ENCODE measurements around the gene CRACR2B.

Gene CRACR2B

DNA sequence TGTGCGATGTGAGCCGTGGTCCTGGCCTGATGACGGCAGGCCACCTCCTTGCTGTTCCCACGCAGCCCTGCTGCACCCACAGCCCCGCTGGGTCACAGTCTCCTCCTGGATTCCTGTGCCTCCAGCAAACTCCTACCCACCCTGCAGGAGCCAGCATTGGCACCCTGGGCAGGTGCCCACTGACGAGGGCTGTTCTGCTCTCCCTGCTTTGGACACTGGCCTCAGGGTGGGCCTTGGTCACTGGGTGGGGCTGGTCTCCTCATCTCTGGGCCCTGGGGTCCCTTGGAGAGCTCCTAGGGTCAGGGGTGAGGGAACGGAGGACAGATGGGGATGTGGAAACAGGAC is 27.6 kb downstream of the CRACR2B start:
- DNase-seq, result no peak

DNA sequence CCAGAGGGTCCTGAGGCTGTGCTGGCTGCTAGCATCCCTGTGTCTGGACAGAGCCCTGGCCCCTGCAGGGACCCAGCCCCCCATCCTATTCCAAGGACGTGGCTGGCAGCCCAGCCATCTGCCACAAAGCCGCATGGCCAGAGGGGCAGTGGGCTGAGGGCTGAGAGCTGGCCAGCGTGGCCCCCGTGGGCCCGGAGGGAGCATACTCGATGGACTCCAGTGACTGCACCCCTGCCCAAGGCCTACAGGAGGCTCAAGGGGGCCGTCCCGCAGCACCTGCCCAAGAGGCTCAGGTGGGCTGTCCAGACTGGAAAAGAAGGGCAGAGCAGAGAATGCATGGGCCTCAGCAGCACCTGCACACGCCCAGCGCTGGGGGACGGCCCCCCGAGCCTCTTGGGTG is 28.1 kb downstream of the CRACR2B start:
- no peak for DNase-seq

DNA sequence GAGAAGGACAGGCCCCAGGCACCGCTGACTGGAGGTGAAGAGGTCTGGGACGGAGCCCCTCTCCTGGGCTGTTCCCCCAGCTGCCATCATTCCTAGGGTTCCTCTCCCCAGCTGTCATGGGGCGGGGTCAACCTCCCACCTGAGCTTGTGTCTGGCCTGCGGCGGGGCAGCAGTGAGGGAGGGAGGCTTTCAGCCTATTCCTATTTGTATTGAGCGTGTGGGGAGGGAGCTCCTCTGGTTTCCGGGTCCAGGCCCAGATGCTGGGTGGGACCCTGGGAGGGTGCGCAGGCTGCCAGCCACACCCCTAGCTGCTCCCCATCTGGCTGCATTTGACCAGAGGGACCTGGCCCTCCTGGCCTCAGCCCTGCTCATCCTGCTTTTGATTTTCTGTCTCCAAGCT is 28.7 kb downstream of the CRACR2B start:
- peak; percentile 39 for DNase-seq

DNA sequence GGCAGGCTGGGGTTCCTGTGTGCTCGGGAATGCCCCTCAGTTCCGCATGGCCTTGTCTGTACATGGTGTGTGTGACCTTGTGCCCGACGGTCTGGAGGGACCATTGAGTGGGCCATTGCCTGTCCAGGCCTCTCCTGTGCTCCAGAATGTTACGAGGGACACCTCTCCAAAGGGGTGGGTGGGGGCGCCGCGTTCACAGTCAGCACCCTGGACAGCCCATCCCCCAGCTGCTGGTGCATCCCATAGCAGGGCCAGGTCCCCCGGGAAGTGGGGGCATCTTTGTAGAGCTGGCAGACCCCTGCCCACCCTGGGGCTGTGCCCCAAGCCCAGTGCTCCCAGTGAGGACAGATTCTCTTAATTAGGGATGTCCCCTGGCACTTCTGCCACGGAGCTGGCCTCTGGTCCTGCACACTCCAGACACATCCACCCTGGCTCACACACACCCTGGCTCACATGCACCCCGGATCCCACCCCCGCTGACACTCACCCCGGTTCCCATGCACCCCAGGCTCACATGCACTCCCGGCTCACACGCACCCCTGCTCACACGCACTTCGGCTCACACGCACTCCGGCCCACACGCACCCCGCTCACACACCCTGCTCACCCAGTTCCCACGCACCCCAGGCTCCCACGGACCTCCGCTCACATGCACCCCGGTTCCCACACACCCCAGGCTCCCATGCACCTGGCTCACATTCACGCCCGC is 30.5 kb downstream of the CRACR2B start:
- no peak for DNase-seq

DNA sequence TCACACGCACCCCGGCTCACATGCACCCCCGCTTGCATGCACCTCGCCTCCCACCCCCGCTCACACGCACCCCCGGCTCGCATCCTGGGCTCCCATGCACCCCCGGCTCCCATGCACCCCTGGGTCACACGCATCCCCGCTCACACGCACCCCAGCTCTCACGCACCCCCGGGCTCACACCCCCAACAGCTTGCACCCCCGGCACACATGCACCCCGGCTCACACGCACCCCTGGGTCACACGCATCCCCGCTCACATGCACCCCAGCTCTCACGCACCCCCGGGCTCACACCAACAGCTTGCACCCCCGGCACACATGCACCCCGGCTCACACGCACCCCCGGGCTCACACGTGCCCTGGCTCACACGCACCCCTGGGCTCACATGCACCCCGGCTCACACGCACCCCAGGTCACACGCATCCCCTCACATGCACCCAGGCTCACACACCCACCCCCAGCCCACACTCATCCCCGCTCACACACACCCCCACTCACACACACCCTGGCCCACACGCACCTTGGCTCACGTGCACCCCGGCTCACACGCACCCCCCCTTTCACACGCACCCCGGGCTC is 31.1 kb downstream of the CRACR2B start:
- no peak for DNase-seq

DNA sequence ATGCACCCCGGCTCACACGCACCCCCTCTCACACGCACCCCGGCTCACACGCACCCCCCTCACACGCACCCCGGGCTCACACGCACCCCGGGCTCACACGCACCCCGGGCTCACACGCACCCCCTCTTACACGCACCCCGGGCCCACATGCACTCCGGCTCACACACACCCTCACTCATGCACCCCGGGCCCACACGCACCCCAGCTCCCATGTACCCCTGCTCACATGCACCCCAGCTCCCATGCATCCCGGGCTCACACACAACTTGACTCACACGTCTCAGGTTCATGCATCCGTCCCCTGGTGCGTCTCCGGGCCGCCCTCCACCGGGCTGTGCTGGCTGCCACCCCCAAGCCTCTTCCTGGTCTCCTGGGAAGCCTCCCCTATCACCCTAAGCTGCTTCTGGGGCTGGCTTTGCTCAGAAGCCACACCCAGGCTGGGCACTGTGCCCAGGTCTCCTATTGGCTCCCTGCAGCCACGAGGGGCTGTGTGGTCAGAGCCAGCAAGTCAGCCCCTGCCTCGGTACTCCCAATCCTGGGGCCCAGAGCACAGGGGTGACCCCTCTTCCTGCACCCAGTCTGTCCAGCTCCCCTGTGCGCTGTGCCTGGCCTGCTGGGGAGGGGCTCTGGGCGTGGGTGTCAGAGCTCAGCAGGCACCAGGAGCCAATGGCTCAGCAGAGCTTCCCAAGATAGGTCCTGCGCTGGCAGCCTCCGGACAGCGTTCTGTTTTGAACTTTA is 31.8 kb downstream of the CRACR2B start:
- DNase-seq, result peak; percentile 70

DNA sequence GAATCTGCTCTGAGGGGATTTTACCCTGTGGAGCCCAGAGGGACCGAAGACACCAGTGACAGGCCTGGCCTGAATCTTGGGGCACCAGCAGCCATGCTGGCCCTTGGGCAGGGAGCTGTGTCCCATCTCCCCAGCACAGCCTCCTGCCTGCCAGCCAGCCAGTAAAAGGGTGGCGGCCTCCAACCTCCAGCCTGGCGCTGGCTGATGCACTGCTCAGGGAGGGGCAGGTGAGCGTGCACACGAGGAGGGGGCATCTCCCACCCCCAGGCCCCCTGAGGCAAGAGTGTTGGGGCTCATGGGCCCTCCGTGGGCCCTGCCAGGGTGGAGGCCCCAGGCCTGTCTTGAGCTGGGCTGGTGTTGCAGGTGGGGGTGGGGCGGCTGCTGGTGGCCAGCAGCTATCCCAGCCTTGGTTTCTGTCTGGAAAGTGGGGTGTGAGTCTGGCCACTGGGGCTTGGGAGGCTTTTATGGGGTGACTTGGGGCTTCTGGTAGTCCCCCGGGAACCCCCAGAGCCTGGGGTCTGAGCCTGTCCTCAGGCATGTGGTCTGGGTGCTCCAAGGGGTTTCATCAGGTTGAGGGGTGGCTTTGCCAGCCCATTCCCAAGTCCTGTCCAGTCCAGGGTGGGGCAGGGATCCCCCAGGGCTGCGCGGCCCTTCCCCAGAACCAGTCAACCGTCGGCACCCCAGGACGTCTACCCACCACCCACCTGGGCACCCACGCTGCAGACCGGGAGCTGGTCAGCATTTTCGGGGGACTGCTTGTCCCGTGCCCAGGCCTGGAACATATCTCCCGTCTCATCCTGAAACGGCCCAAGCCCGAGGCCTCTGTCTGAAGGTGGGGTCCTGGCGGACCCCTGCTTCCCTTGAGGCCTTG is 32.8 kb downstream of the CRACR2B start:
- no peak for DNase-seq

DNA sequence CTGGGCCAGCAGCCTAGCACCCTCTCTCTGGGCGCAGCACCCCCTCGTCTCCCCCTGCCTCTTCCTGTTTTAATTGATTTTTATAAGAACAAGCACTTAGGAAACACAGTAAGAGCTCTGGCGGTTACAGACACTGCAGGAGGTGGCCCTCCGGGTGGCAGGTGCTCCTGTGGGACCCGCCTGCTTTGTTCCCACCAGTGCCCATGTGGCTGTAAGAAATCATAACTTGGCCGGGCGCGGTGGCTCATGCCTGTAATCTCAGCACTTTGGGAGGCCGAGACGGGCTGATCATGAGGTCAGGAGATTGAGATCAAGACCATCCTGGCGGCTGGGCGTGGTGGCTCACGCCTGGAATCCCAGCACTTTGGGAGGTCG is 33.4 kb downstream of the CRACR2B start:
- no peak for DNase-seq

DNA sequence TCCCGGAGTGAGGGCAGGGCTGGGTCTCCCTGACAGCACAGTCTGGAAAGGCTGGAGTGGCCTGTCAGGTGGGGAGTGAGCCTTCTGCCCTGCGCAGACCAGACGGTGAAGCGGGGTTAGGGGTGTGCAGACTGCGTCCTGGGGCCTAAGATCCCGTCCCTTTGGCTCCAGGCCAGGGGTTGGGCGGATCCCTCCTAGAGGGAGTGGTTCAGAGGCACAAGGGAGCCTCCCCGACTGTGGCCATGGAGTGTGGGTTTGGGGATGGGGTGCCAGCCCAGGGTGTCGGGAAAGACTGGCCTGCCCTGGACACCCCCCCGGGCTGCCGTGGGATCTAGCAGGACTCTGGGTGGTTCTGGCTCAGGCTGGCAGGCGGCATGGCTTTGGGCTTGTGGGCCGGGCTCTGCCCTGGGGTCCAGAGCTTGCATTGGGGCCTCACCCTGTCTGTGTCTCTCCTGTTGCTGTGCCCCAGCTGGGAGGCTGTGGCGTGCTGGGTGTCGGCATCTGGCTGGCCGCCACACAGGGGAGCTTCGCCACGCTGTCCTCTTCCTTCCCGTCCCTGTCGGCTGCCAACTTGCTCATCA is 34.5 kb downstream of the CRACR2B start:
- DNase-seq, result peak; percentile 29

DNA sequence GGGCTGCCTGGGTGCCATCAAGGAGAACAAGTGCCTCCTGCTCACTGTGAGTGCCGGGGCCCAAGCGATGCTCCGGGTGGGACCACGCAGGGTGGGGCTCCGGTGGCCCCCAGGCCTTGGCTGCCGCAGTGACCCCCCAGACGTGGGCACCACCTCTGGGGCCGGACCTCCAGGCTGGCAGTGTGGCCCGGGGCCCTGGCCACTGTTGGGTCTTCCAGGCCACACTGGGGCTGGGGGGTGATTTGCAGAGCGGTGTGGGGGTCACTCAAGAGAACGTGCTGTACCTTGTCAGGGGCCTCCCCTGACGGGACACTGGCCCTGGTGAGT is 34.9 kb downstream of the CRACR2B start:
- DNase-seq, result no peak

DNA sequence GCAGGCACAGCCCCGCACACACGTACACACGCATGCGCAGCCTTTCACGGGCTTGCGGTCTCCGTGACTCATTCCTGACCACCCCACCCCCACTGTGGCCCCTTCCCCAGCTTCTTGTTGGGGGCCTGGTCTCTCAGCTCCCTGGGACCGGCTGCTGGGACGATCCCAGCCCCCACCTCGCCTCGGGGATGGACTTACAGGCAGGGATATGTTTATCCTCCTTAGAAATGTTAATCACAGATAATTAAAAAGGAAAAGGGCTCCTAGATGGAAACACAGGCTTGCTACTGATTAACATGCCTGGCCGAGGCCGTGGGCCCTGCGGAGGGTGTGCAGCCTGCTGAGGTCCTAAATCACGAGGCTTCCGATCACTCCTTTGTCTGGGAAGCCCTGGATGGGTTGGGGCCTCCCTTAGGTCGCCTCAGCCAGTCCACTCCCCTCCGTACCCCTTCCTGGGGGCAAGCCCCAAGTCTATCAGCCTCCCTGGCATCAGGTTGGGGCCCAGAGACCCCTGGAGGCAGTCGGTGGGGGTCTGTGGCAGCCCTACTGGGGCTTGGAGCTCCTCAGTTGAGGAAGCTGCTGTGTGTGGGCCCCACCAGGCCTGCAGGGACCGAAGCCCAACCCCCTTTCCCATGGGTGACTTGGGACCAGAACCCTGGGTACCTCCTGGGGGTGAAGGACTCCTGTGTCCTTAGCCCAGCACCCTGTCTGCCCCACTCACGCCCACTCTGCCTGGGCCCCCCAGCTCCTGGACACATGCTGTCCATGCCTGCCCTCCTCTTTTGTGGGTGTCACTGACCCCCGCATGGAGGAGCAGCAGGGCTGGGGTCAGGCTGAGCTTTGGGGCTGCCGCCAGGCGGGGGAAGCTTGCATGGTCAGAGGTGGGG is 35.5 kb downstream of the CRACR2B start:
- no peak for DNase-seq

DNA sequence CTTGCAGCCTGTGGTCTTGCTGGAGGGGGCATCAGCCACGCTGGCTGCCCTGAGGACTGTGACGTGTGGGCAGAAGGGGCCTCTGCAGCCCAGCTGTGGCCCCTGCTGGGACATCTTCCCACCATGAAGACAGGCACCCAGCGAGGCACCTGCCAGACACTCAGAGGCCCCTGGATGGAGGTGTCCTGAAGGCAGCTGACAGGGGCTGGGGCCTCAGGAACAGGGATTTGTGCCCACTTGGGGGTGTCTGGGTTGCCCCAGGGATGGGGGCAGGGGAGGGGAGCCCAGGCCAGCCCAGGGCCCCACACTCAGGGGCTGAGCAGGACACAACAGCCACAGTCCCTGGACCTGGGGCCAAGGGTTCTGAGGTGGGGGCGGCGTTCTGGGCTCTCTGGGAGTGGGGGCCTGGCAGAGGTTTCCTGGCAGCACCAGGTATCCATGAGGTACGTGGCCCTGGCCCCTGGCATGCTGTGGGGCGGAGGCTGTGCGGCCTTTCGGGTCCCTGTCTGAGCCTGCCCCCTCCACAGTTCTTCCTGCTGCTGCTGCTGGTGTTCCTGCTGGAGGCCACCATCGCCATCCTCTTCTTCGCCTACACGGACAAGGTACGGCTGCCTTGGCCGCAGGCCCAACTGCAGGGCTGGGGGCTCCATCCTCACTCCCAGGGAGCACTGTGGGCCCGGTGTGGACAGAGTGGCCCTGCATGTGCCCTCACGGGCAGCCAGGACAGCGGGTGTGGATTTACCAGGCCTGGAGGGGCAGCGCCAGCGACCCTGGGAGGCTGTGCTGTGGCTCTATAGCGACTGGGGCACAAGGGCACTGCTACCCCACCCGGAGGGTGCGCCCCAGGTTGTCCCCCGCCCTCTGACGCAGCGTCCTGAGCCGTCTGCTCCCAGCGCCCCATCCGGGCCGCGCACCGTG is 36.5 kb downstream of the CRACR2B start:
- no peak for DNase-seq

DNA sequence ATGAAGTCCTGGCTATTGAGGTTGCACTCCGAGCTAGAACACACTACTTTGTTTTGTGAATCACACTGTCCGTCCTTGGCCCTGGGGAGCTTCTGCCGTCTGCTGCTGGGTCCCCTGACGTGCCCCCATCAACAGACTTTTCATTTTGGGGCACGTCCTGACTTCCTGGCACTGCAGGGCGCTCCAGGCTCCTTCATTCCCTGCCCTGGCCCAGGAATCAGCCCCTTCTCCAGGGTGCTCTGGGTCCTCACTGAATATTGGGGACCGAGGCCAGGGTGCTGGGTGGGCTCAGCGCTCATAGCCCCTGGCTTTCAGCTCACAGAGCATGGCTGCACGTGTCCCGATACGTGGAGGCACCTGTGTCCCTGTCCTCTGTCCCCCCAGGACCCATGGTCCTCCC is 37.2 kb downstream of the CRACR2B start:
- no peak for DNase-seq

DNA sequence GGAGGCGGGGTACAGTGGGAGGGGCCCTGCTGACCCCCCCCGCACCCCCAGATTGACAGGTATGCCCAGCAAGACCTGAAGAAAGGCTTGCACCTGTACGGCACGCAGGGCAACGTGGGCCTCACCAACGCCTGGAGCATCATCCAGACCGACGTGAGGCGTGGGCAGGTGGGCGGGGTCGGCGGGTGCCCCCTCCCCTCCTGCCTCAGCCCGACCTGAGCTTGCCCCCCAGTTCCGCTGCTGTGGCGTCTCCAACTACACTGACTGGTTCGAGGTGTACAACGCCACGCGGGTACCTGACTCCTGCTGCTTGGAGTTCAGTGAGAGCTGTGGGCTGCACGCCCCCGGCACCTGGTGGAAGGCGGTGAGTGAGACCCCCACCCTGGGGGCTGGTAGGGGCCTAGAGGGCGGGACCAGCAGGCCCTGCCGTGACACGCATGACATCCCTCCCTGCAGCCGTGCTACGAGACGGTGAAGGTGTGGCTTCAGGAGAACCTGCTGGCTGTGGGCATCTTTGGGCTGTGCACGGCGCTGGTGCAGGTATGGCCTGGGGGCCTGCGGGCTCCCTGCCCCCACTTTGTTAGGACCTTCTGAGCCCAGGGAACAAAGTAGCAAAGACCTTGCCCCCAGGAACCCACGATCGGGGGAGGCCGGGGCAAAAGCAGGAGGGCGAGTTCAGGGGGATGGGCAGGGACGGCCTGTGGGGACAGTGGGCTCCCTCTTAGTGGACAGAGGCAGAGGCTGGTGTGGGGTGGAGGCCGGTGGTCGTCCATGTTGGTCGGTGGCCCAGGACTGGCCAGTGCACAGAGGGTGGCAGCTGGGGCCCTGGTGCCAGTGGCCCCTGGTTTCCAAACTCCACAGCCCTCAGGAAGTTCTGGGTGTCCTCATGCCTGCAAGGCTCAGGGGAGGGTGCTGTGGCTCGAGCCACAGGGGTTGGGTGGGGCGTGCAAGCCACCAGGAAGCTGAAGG is 38.0 kb downstream of the CRACR2B start:
- no peak for DNase-seq

DNA sequence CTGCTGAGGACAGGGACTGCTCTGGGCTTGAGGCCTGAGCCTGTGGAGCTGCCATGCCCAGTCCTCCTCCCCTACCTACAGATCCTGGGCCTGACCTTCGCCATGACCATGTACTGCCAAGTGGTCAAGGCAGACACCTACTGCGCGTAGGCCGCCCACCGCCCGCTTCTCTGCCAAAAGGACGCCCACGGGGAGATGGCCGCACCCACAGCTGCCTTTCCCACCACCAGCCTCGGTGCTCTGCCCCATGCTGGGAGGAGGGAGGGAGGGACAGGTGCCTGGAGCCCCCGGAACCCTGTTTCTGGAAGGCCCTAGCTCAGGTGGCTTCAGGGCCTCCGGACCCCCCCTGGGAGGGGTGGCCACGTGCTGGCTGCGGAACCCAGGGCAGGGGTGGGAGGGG is 38.8 kb downstream of the CRACR2B start:
- DNase-seq, result no peak

DNA sequence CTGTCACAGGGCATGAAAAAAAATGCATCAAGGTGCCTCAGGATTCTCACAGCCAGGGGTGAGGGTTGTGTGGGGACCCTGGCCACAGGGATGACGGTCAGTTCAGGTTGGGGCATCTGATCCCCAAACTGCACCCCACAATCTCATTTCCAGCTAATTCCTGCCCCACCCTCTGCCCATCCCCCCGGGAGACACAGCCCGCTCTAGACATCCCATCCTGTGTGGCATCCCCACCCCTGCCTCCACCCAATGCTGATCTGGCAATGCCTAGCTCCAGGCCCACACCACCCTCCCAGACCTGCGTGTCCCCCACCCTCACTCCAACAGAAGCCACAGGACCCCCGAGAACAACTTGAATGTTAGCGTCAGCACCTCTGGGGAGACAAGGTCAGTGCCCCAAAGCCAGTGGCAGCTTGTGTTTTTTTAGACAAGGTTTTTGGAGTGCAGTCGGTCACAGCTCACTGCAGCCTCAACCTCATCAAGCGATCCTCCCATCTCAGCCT is 40.2 kb downstream of the CRACR2B start:
- no peak for DNase-seq

DNA sequence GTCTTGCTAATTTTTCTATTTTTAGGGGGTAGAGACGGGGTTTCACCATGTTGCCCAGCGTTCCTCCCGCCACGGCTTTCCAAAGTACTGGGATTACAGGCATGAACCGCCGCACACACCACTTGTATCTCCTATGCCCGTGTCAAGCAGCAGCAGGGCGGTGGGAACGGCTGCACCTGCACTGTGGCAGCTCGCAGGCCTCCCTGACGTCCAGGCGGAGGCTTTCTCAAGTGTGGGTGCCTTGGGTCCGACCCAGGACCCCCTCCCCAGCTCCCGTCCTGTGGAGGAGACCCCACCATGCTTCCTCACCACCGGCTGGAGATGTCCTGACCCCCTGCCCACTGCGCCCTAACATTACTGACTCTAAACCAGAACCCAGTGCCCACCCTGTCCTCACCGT is 40.7 kb downstream of the CRACR2B start:
- no peak for DNase-seq

DNA sequence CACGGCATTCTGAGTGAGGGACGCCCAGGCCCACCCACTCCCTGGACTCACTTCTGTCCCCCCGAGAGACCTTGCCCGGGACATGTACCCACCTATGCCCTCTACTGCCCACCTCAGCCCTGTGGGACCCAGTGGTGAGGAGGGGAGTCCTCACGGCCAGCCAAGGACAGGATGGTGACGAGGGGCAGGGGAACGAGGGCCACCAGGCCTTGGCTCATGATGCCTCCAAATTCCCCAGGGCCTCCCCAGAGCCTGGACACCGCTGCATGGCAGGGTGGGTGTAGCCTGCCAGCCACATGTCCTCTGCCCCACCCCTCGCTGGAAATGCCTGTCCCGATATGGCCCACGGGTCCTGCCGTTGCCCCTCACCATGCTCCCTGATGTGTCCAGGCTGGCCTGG is 41.1 kb downstream of the CRACR2B start:
- DNase-seq, result no peak

DNA sequence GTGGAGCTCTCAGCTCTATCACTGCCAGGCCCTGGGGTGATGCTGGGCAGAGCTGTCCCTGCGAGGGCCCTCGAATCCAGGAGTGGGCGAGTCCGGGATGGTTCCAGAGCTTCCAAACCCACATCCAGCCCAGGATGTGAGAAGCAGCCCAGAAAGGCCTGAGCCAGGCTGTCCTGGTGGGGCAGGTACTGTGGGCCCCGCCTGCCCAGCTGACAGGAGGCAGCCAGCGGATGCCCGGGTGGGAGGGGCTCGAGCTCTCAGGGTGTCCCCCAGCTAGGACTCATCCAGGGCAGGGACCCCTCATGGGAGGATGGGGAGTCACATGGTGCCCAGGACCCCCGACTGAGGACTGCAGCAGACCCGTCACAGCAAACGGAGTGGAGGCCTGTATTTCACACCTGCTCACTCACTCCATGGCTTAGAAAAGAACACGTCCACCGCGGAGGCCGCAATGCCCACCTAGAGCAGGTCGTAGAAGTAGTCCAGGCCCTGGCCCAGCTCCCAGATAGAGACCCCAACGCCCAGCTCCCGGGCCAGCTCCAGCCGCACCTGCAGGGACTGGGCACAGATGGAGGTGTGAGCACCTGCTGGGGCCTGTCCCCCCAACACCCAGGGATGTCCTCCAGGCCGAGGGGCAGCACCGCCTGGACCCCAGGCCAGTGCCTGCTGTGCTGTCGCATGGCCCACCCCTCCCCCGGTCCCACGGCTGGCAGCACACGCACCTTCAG is 41.8 kb downstream of the CRACR2B start:
- DNase-seq, result no peak
